GM19043 (cell line): ENCODE results near the gene STK31.
"Not testable (repeated sequence)": the region's sequence is repeated elsewhere in the genome, so short reads cannot be mapped to it uniquely, and the experiment has no call there.

Experiments used
- ATAC-seq: cut with Tn5 transposase; IDR thresholded peaks from one replicate; pipeline ENCODE4 v1.9.1; 2021; ENCODE audit warnings: low read depth; ENCODE audit not compliant: unreplicated experiment

Gene STK31

GRCh38 chr7:23712368-23713284, 2.6 kb downstream of the STK31 start:
- no peak for ATAC-seq

GRCh38 chr7:23713285-23714149, 3.5 kb downstream of the STK31 start:
- ATAC-seq: no peak

- no peak for ATAC-seq
These were observed 4.1 kb downstream of the STK31 start for GRCh38 chr7:23714150-23714464.

- no peak for ATAC-seq
These were observed 4.6 kb downstream of the STK31 start for GRCh38 chr7:23714579-23714978.

GRCh38 chr7:23715099-23715498, 5.1 kb downstream of the STK31 start:
- no peak for ATAC-seq

- ATAC-seq: no peak
These were observed 7.8 kb downstream of the STK31 start for GRCh38 chr7:23717788-23718187.

GRCh38 chr7:23721456-23721855, 11.4 kb downstream of the STK31 start:
- ATAC-seq: no peak

- ATAC-seq: not testable (repeated sequence)
These were observed 12.7 kb downstream of the STK31 start for GRCh38 chr7:23722587-23723216.

- not testable (repeated sequence) for ATAC-seq
These were observed 14.1 kb downstream of the STK31 start for GRCh38 chr7:23724113-23724512.

- ATAC-seq: no peak
These were observed 32.0 kb downstream of the STK31 start for GRCh38 chr7:23742051-23742450.

- ATAC-seq: no peak
These were observed 33.2 kb downstream of the STK31 start for GRCh38 chr7:23743226-23743625.

- no peak for ATAC-seq
These were observed 36.6 kb downstream of the STK31 start for GRCh38 chr7:23746629-23747028.

- ATAC-seq: no peak
These were observed 41.8 kb downstream of the STK31 start for GRCh38 chr7:23751852-23752251.

GRCh38 chr7:23758839-23759238, 48.8 kb downstream of the STK31 start:
- ATAC-seq: not testable (repeated sequence)

GRCh38 chr7:23759671-23760391, 49.8 kb downstream of the STK31 start:
- ATAC-seq: no peak

GRCh38 chr7:23765943-23766342, 55.9 kb downstream of the STK31 start:
- no peak for ATAC-seq

- ATAC-seq: no peak
These were observed 57.5 kb downstream of the STK31 start for GRCh38 chr7:23767514-23767913.

- ATAC-seq: no peak
These were observed 58.0 kb downstream of the STK31 start for GRCh38 chr7:23768022-23768421.

GRCh38 chr7:23779185-23779800, 69.3 kb downstream of the STK31 start:
- ATAC-seq: not testable (repeated sequence)

GRCh38 chr7:23783115-23783514, 73.1 kb downstream of the STK31 start:
- no peak for ATAC-seq
